Dedifferentiated amniotic fluid mesenchymal stem cell (primary cell): ENCODE measurements around the gene OR1L8.
A peak's percentile ranks its signal among the peaks of the same experiment; 100 is the strongest.
"Not testable (repeated sequence)": the region's sequence is repeated elsewhere in the genome, so short reads cannot be mapped to it uniquely, and the experiment has no call there.

Source experiments
- DNase-seq: peaks from one replicate; pipeline ENCODE4 v3.0.0-alpha.2; 2016; ENCODE audit errors: extremely low spot score

Gene OR1L8

GRCh38 chr9:122583284-122583683 is at the start of gene OR1L8:
Gene OR1L8 (minus strand): TSS chr9:122583384. CDS start chr9:122568477, 14,907 bp downstream.
- DNase-seq: not testable (repeated sequence)

GRCh38 chr9:122619996-122620395 is 36.8 kb upstream of the OR1L8 start:
- no peak for DNase-seq

- DNase-seq: no peak
These were observed 31.2 kb upstream of the OR1L8 start, which contains the start of gene OR1Q1 for GRCh38 chr9:122614362-122614761. Gene OR1Q1 (plus strand): TSS chr9:122614738. CDS start chr9:122614738, 0 bp downstream.

- DNase-seq: no peak
These were observed 26.6 kb upstream of the OR1L8 start for GRCh38 chr9:122609804-122610203.

- no peak for DNase-seq
These were observed 23.4 kb upstream of the OR1L8 start for GRCh38 chr9:122606587-122606986.

- no peak for DNase-seq
These were observed 22.5 kb upstream of the OR1L8 start for GRCh38 chr9:122605691-122606090.

- peak; percentile 29 for DNase-seq
These were observed 2.8 kb downstream of the OR1L8 start for GRCh38 chr9:122580360-122580759.

GRCh38 chr9:122579874-122580273 is 3.3 kb downstream of the OR1L8 start:
- peak; percentile 3 for DNase-seq

- DNase-seq: peak; percentile 12
These were observed 10.7 kb downstream of the OR1L8 start for GRCh38 chr9:122572456-122572855.

- DNase-seq: peak; percentile 5
These were observed 15.3 kb downstream of the OR1L8 start for GRCh38 chr9:122567901-122568300.

- peak; percentile 14 for DNase-seq
These were observed 20.9 kb downstream of the OR1L8 start for GRCh38 chr9:122562134-122562760.

GRCh38 chr9:122561446-122561845 is 21.7 kb downstream of the OR1L8 start:
- DNase-seq: no peak

- DNase-seq: no peak
These were observed 30.4 kb downstream of the OR1L8 start, which contains the start of gene OR1N2 for GRCh38 chr9:122552812-122553211. Gene OR1N2 (plus strand): TSS chr9:122553112. CDS start chr9:122553212, 100 bp downstream.

- DNase-seq: no peak
These were observed 31.8 kb downstream of the OR1L8 start for GRCh38 chr9:122551371-122551770.

GRCh38 chr9:122546196-122546595 is 37.0 kb downstream of the OR1L8 start:
- DNase-seq: no peak

GRCh38 chr9:122538757-122539156 is 44.4 kb downstream of the OR1L8 start:
- DNase-seq: no peak

GRCh38 chr9:122537066-122537465 is 46.1 kb downstream of the OR1L8 start:
- DNase-seq: not testable (repeated sequence)

GRCh38 chr9:122536134-122536533 is 47.0 kb downstream of the OR1L8 start:
- DNase-seq: no peak

- DNase-seq: not testable (repeated sequence)
These were observed 52.0 kb downstream of the OR1L8 start for GRCh38 chr9:122531157-122531556.

GRCh38 chr9:122527193-122527592 is 56.0 kb downstream of the OR1L8 start, which contains the start of gene OR1N1:
Gene OR1N1 (minus strand): TSS chr9:122527293. CDS start chr9:122527293, 0 bp downstream.
- DNase-seq: no peak

GRCh38 chr9:122526602-122527001 is 56.6 kb downstream of the OR1L8 start:
- DNase-seq: no peak

GRCh38 chr9:122519376-122519775 is 63.8 kb downstream of the OR1L8 start:
- no peak for DNase-seq

GRCh38 chr9:122518841-122519240 is 64.3 kb downstream of the OR1L8 start, which contains the start of gene OR1J4:
Gene OR1J4 (plus strand): TSS chr9:122519141. CDS start chr9:122519141, 0 bp downstream.
- DNase-seq: no peak

- no peak for DNase-seq
These were observed 65.0 kb downstream of the OR1L8 start for GRCh38 chr9:122518226-122518625.
